ENCODE measurements around the gene XPO1. TPM values are rescaled to one million over a fixed set of nuclear protein-coding genes. Genes with fewer than 3 reads are reported as not detected.
A peak's percentile ranks its signal among the peaks of the same experiment; 100 is the strongest.
"Not testable (repeated sequence)": the region's sequence is repeated elsewhere in the genome, so short reads cannot be mapped to it uniquely, and the experiment has no call there.

XPO1 gene, protein sequence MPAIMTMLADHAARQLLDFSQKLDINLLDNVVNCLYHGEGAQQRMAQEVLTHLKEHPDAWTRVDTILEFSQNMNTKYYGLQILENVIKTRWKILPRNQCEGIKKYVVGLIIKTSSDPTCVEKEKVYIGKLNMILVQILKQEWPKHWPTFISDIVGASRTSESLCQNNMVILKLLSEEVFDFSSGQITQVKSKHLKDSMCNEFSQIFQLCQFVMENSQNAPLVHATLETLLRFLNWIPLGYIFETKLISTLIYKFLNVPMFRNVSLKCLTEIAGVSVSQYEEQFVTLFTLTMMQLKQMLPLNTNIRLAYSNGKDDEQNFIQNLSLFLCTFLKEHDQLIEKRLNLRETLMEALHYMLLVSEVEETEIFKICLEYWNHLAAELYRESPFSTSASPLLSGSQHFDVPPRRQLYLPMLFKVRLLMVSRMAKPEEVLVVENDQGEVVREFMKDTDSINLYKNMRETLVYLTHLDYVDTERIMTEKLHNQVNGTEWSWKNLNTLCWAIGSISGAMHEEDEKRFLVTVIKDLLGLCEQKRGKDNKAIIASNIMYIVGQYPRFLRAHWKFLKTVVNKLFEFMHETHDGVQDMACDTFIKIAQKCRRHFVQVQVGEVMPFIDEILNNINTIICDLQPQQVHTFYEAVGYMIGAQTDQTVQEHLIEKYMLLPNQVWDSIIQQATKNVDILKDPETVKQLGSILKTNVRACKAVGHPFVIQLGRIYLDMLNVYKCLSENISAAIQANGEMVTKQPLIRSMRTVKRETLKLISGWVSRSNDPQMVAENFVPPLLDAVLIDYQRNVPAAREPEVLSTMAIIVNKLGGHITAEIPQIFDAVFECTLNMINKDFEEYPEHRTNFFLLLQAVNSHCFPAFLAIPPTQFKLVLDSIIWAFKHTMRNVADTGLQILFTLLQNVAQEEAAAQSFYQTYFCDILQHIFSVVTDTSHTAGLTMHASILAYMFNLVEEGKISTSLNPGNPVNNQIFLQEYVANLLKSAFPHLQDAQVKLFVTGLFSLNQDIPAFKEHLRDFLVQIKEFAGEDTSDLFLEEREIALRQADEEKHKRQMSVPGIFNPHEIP (N-terminal part only)
- total RNA-seq = 100 to 1,000 TPM; 158 to 220 TPM

DNA sequence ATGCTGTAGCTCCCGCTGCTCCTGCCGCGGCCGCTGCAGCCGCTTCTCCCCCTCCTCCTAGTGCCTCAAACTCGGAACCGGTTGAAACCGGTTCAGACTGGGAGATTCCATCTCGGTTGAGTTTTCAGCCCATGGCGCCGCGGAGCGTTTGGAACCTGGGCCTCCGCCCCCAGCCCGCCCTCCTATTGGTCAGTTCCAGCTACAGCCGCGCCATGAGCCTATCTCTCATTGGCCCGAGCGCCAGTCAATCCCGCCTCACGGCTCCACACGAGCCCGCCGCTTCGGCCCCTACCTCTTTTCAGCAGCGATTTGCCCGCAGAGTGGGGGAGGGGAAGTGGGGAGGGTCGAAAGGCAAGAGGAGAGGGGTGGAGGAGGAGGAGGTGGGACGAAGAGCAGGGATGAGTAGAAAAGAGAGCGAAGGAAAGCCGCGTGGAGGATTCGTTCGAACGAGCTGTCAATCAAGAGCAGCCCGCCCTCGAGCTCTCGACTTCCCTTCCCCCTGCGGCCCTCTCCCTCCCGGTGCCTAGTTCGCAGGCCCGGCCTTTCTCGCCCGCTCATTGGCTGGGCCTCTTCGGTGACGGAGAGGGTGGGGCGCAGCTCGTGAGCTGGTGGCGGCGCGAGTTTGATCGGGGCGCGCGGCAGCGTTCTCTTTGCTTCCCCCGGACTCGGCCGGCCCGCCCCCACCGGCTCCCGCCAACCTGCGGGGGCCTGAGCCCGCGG lies at the start of gene XPO1:
XPO1 (minus strand) TSS at position 157 of the 720 bp plus-strand sequence. CDS start 4,459 bp downstream, outside the sequence.
- peaks cover 29 to 34% of the 10 kb centered on the region in 2 donors for H3K4me1 Mint-ChIP-seq (ENCODE audit: low read depth in 2 of 2)
- H3K27me3 Mint-ChIP-seq = no peaks in the 10 kb centered on the region
- DNase-seq (ENCODE audit: low spot score) (peak; percentile 100), ATAC-seq (peak; percentile 92 to 93)
- peak within 1 kb of the TSS; percentile 95 for H3K4me3 Mint-ChIP-seq
- peaks cover 10% of the 10 kb centered on the region for H3K36me3 Mint-ChIP-seq
- H3K27ac Mint-ChIP-seq = peak within 1 kb of the TSS; percentile 90 to 91
- H3K9me3 Mint-ChIP-seq = no peaks in the 10 kb centered on the region

DNA sequence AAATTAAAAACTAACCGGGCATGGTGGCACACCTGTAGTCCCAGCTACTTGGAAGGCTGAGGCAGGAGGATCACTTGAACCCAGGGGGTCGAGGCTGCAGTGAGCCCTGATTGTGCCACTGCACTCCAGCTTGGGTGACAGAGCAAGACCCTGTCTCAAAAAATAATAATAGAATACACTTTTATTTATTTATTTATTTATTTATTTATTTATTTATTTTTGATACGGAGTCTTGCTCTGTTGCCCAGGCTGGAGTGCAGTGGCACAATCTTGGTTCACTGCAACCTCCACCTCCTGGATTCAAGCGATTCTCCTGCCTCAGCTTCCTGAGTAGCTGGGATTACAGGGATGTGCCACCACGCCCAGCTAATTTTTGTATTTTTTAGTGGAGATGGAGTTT lies 48.8 kb upstream of the XPO1 start:
- H3K27me3 Mint-ChIP-seq; H3K9me3 Mint-ChIP-seq; H3K4me1 Mint-ChIP-seq (ENCODE audit: low read depth in 2 of 2); DNase-seq (ENCODE audit: low spot score); H3K27ac Mint-ChIP-seq; ATAC-seq; H3K4me3 Mint-ChIP-seq; H3K36me3 Mint-ChIP-seq: not testable (repeated sequence)

DNA sequence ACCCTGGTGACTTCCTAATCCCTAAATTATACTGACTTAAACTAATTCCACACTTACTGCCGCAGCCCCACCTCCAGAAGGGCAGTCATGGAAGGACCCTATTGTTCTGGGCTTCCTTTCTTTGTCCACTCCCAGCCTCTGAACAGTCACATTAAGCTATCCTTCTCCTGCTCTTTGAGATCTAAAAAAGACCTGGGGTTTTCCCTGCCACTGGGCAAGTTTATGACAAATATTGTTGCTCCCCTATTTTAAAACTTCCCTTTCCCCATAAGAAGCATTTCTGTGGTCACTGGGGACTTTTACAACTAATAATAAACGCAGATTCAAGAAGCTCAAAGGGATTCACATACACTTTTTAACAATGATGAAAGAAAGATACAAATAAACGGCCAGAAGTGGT lies 47.2 kb upstream of the XPO1 start:
- ATAC-seq (no peak), DNase-seq (ENCODE audit: low spot score) (no peak)
- no peak overlapping the region for H3K27ac Mint-ChIP-seq
- H3K4me3 Mint-ChIP-seq = no peak overlapping the region
- H3K36me3 Mint-ChIP-seq = no peaks in the 10 kb centered on the region
- H3K4me1 Mint-ChIP-seq (ENCODE audit: low read depth in 2 of 2) = no peaks in the 10 kb centered on the region
- H3K9me3 Mint-ChIP-seq = no peaks in the 10 kb centered on the region
- H3K27me3 Mint-ChIP-seq = peaks cover 5 to 10% of the 10 kb centered on the region in 2 donors

DNA sequence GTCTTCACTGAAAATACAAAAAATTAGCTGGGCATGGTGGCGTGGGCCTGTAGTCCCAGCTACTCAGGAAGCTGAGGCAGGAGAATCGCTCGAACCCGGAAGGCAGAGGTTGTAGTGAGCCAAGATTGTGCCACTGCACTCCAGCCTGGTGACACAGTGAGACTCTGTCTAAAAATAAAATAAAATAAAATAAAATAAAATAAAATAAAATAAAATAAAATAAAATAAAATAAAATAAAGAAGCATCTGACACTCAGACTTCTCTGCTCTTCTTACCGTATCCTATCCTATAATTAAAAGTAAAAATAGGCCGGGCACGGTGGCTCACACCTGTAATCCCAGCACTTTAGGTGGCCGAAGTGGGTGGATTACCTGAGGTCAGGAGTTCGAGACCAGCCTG lies 46.2 kb upstream of the XPO1 start:
- not testable (repeated sequence) for H3K27me3 Mint-ChIP-seq; H3K4me1 Mint-ChIP-seq (ENCODE audit: low read depth in 2 of 2); H3K36me3 Mint-ChIP-seq; DNase-seq (ENCODE audit: low spot score); H3K4me3 Mint-ChIP-seq; H3K9me3 Mint-ChIP-seq; ATAC-seq; H3K27ac Mint-ChIP-seq

DNA sequence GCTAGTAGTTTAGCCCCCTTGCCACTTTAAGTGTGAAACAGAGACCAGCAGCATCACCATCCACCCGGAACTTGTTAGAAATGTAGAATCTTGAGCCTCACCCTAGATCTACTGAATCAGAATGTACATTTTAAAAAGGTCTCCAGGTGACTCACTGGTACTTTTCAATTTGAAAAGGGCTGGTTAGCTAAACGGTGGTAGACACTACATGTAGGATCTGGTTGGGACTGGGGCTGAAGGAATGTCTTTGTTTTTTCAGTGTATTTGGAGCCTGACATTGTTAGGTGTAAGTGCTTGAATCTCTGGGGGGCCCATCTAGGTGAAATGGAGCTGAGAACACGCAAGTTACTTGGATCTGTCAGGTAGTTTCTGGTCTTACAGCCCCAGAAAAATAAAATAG lies 44.0 kb upstream of the XPO1 start:
- Mint-ChIP-seq H3K9me3 (no peaks in the 10 kb centered on the region), H3K27ac (no peak overlapping the region), H3K36me3 (no peaks in the 10 kb centered on the region), H3K27me3 (no peaks in the 10 kb centered on the region), H3K4me1 (ENCODE audit: low read depth in 2 of 2) (no peaks in the 10 kb centered on the region), H3K4me3 (no peak overlapping the region)
- DNase-seq (ENCODE audit: low spot score) = no peak
- no peak for ATAC-seq

DNA sequence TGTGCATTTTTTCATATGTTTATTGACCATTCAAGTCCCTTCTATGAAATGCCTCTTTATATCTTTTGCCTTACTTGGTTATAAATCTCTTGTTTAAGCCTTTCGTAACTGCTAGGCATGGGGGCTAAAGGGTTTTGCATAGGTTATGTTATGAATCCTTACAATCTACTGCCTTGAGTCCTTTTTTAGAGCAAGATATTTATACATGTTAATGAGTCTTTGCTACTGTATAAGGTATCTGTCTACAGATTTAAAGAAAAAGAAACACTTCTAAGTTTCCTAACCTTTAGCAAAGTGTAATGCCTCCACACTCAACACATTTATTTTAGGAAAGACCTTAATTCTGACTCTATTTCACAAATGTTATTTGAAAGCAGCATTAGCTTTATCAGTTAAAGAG lies 43.6 kb upstream of the XPO1 start:
- no peak for ATAC-seq
- Mint-ChIP-seq H3K9me3 (no peaks in the 10 kb centered on the region), H3K36me3 (no peaks in the 10 kb centered on the region), H3K27me3 (no peaks in the 10 kb centered on the region), H3K4me1 (ENCODE audit: low read depth in 2 of 2) (no peaks in the 10 kb centered on the region), H3K4me3 (no peak overlapping the region), H3K27ac (no peak overlapping the region)
- no peak for DNase-seq (ENCODE audit: low spot score)

DNA sequence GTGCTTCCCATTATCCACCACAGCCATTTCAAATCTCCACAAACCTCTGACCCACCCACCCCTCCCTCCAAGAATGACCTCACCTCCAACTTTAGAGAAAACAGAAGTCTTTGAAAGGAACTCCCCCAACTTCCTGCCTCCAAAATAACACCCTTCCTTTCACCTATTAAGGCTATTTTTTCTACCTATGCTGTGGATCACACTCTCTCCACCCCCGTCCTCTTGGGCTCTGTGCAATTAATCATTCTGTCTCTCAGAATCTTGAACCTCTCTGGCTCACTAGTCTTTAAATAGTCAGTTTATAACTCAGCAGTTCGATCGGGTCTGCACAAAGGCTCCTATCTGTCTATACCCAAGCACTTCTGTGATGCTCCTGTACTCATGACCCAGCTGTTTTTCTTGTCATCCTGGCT lies 37.3 kb upstream of the XPO1 start:
- peak in 1 of 2 donors; percentile 38 for ATAC-seq

DNA sequence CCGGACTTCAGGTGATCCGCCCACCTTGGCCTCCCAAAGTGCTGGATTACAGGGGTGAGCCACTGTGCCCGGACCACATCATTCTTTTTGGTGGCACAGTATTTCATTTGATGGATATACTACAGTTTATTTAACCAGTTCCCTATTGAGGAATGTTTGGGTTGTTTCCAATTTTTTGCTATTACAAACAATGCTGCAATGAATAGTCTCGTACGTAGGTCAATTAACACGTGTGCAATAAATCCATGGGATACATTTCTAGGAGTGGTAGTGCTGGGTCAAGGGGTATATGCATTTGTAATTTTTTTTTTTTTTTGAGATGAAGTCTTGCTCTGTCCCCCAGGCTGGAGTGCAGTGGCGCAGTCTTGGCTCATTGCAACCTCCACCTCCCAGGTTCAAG lies 28.4 kb upstream of the XPO1 start:
- DNase-seq (ENCODE audit: low spot score) (no peak), ATAC-seq (no peak)
- no peak overlapping the region for H3K27ac Mint-ChIP-seq
- H3K4me1 Mint-ChIP-seq (ENCODE audit: low read depth in 2 of 2) = no peaks in the 10 kb centered on the region
- H3K27me3 Mint-ChIP-seq = peaks cover 0 to 4% of the 10 kb centered on the region in 2 donors
- H3K4me3 Mint-ChIP-seq = no peak overlapping the region
- no peaks in the 10 kb centered on the region for H3K9me3 Mint-ChIP-seq
- no peaks in the 10 kb centered on the region for H3K36me3 Mint-ChIP-seq

More for the DNA sequence above, 37.3 kb upstream of the XPO1 start:
- H3K9me3 Mint-ChIP-seq = no peaks in the 10 kb centered on the region
- H3K4me1 Mint-ChIP-seq (ENCODE audit: low read depth in 2 of 2) = peaks cover 6 to 8% of the 10 kb centered on the region in 2 donors
- no peaks in the 10 kb centered on the region for H3K27me3 Mint-ChIP-seq
- no peaks in the 10 kb centered on the region for H3K36me3 Mint-ChIP-seq
- peak overlapping the region in 1 of 2 donors; percentile 32 for H3K27ac Mint-ChIP-seq
- peak overlapping the region; percentile 10 for H3K4me3 Mint-ChIP-seq
- DNase-seq (ENCODE audit: low spot score) = no peak

DNA sequence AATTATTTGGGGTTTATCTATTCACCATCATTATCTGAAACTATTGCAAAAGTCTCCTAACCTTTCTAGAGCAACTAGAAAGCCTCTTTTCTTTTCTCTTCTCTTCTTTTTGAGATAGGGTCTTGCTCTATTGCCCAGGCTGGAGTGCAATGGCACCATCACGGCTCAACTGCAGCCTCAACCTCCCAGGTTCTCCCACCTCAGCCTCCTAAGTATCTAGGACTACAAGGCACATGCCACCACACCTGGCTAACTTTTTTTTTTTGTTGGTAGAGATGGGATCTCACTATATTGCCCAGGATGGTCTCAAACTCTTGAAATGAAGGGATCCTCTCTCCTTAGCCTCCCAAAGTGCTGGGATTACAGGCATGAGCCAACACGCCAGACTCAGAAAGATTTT lies 24.5 kb upstream of the XPO1 start:
- Mint-ChIP-seq H3K27me3 (peaks cover 0 to 9% of the 10 kb centered on the region in 2 donors), H3K4me1 (ENCODE audit: low read depth in 2 of 2) (no peaks in the 10 kb centered on the region), H3K9me3 (no peaks in the 10 kb centered on the region), H3K27ac (no peak overlapping the region), H3K36me3 (no peaks in the 10 kb centered on the region), H3K4me3 (no peak overlapping the region)
- ATAC-seq = no peak
- no peak for DNase-seq (ENCODE audit: low spot score)

DNA sequence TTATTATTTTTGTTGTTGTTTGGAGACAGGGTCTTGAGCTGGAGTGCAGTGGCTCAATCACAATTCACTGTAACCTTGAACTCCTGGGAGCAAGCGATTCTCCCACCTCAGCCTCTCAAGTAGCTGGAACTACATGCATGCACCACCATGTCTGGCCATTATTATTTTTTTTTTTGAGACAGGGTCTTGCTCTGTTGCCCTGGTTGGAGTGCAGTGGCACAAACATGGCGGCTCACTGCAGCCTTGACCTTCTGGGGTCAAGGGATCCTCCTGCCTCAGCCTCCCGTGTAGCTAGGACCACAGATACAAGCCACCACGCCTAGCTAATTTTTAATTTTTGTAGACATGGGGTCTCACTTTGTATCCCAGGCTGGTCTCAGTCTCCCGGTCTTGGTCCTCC lies 20.0 kb upstream of the XPO1 start:
- no peak overlapping the region for H3K27ac Mint-ChIP-seq
- no peaks in the 10 kb centered on the region for H3K4me1 Mint-ChIP-seq (ENCODE audit: low read depth in 2 of 2)
- DNase-seq (ENCODE audit: low spot score) = no peak
- no peak overlapping the region for H3K4me3 Mint-ChIP-seq
- H3K36me3 Mint-ChIP-seq = no peaks in the 10 kb centered on the region
- H3K27me3 Mint-ChIP-seq = peaks cover 0 to 7% of the 10 kb centered on the region in 2 donors
- H3K9me3 Mint-ChIP-seq = no peaks in the 10 kb centered on the region
- ATAC-seq = no peak

DNA sequence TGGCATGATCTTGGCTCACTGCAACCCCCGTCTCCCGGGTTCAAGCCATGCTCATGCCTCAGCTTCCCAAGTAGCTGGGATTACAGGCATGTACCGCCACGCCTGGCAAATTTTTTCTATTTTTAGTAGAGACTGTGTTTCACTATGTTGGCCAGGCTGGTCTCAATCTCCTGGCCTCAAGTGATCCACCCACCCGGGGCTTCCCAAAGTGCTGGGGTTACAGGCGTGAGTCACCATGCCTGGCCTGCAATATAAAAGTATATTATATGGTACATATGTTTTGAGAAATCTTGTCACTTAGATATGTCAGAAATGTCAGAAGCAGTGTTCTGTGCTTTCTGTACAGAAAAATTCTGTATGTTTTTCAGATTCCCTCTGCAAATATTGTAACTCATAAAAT lies 19.2 kb upstream of the XPO1 start:
- no peak overlapping the region for H3K27ac Mint-ChIP-seq
- H3K4me1 Mint-ChIP-seq (ENCODE audit: low read depth in 2 of 2) = no peaks in the 10 kb centered on the region
- peaks cover 0 to 7% of the 10 kb centered on the region in 2 donors for H3K27me3 Mint-ChIP-seq
- no peak for ATAC-seq
- no peak overlapping the region for H3K4me3 Mint-ChIP-seq
- DNase-seq (ENCODE audit: low spot score) = no peak
- H3K9me3 Mint-ChIP-seq = no peaks in the 10 kb centered on the region
- H3K36me3 Mint-ChIP-seq = no peaks in the 10 kb centered on the region

DNA sequence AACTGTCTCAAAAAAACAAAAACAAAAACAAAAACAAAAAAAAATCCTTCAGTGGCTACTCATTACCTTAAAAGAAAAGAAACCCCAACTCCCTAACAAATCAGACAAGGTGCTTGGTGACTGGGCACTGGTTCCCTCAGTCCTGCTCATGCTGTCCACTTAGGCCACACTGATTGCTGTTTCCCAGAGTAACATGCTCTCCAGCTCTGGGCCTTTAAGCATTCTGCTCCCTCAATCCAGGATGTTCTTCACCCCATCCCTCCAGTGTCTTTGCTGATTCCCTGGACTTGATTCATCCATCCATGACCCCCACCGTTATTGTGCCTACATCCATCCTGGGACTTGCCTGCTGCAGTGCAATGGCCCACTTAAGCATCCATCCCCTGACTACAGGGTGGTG lies 16.4 kb upstream of the XPO1 start:
- no peak for ATAC-seq
- Mint-ChIP-seq H3K9me3 (no peaks in the 10 kb centered on the region), H3K36me3 (no peaks in the 10 kb centered on the region), H3K4me3 (no peak overlapping the region), H3K4me1 (ENCODE audit: low read depth in 2 of 2) (no peaks in the 10 kb centered on the region), H3K27me3 (no peaks in the 10 kb centered on the region), H3K27ac (no peak overlapping the region)
- no peak for DNase-seq (ENCODE audit: low spot score)

DNA sequence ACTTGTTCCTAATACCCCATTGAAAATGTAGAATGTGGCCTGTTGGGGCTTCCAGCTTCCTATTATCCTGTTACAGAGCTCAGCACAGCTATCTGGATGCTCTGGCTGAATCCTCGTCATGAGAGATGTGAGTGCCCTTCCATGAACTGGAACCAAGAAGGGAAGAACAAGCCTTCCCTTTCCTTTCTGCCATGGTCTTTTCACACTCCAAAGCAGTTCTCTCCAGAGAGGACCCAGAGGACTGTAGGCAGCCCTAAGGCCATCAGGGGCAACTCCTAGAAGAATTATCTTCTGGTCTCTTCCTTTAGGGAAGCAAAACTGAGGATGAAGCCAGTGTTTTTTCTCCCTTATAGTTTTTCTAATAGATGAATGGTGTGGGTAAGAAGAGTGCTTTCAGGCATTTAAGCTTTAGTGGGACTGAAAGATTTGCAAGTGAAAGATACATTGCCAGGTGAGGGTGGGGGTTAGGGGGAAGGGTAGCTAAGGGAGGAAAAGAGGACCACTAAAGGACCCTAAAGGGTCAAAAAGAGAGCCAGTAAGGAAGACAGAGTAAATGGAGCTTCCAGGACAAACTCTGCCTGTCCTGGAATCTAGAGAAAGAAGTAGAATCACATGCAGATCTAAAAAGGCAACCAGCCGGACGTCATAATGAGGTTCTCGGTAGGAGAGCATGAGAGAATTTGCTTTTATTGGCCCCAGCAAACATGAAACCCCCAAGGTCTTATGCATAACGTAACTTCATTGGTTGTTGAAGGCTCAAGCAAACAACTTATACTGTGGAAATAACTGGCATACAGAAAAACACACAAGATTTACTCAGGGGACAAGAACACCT lies 12.4 kb upstream of the XPO1 start:
- Mint-ChIP-seq H3K4me3 (no peak overlapping the region), H3K27ac (no peak overlapping the region)

More for the DNA sequence above, 12.4 kb upstream of the XPO1 start:
- Mint-ChIP-seq H3K9me3 (no peaks in the 10 kb centered on the region), H3K4me1 (ENCODE audit: low read depth in 2 of 2) (no peaks in the 10 kb centered on the region), H3K27me3 (no peaks in the 10 kb centered on the region), H3K36me3 (no peaks in the 10 kb centered on the region)
- DNase-seq (ENCODE audit: low spot score) (no peak), ATAC-seq (no peak)

All from natural killer cell treated with Interleukin-12 subunit alpha and Interleukin-12 subunit beta and Interleukin-15 and Interleukin-18, amount 100 ng/mL, for 72 hours (primary cell).